ENCODE measurements around the gene IGSF21. TPM values are rescaled to one million over a fixed set of nuclear protein-coding genes. Genes with fewer than 3 reads are reported as not detected.

The IGSF21 gene
- total RNA-seq, 1 donor from 2014 or later: not detected

DNA sequence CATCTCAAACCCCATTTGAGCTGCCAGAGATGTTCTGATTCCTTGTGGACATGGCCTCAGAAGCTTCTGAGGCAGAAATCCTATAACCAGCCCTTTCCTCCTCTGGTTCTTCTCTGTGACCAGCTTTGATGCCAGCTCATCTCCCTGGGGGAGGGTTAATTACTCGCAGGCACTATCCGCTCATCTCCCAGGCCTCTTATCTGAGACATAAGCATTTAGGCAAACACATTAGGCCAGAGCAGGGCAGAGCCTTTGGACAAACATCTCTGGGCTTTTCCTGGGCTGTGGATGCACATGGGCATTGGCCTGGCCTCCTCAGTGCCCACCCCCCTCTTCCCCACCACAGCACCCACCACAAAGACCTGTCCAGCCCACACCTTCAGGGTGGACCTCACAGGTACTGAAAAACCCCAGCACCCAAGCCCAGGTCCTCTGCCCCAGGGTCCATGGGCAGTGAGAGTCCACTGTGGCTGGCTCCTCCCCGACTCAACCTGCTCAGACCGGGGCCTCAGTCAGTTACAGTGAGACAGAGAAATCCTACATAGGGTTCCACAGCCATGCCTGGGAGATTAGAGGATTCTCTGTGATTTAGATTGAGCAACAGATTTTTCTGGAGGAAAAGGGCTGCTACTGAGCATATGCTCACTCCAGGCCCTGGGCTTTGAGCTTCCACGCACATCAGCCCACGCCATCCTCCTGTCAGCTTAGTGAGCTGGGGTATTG is 26.9 kb downstream of the IGSF21 start:
- Mint-ChIP-seq H3K9me3 (ENCODE audit: low read depth) (no peaks in the 10 kb centered on the region), H3K4me1 (ENCODE audit: low read depth) (peaks cover 1% of the 10 kb centered on the region), H3K27me3 (peaks cover 19% of the 10 kb centered on the region), H3K27ac (no peak overlapping the region), H3K36me3 (ENCODE audit: insufficient read depth) (no peaks in the 10 kb centered on the region), H3K4me3 (ENCODE audit: low read depth) (no peak overlapping the region)
- TF ChIP-seq, protein P1, sequence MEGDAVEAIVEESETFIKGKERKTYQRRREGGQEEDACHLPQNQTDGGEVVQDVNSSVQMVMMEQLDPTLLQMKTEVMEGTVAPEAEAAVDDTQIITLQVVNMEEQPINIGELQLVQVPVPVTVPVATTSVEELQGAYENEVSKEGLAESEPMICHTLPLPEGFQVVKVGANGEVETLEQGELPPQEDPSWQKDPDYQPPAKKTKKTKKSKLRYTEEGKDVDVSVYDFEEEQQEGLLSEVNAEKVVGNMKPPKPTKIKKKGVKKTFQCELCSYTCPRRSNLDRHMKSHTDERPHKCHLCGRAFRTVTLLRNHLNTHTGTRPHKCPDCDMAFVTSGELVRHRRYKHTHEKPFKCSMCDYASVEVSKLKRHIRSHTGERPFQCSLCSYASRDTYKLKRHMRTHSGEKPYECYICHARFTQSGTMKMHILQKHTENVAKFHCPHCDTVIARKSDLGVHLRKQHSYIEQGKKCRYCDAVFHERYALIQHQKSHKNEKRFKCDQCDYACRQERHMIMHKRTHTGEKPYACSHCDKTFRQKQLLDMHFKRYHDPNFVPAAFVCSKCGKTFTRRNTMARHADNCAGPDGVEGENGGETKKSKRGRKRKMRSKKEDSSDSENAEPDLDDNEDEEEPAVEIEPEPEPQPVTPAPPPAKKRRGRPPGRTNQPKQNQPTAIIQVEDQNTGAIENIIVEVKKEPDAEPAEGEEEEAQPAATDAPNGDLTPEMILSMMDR (IDR thresholded peaks at IDR 0.05; ENCODE audit: unreplicated experiment): no peak
- no peak for DNase-seq (ENCODE audit: low spot score, unreplicated experiment)

DNA sequence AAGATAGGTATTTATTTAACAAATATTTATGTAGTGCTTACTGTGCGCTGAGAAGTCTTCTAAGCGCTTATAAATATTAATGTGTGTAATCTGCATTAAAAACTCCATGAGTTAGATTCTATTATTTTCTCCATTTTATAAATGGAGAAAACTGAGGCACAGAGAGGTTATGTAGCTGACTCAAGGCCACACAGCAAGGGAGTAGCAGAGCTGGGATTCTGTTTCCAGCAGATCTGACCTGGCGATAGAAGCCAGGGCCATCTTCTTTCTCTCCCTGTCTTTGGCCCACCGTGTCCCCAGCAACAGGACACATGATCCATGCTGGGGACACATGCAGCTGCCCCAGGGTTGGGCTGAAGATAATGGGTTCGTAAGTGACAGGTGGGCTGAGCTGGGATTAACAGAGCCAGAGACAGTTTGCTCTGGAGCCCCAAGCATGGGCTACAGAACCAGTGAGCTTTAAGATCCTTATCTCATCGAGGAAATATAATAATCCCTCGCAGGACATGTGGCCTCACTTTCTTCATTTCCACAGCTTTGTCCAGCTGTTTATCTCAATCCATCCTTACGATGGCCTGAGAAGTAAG is 30.3 kb downstream of the IGSF21 start:
- Mint-ChIP-seq H3K4me3 (ENCODE audit: low read depth) (no peak overlapping the region), H3K27ac (no peak overlapping the region), H3K4me1 (ENCODE audit: low read depth) (no peaks in the 10 kb centered on the region), H3K36me3 (ENCODE audit: insufficient read depth) (no peaks in the 10 kb centered on the region), H3K9me3 (ENCODE audit: low read depth) (no peaks in the 10 kb centered on the region), H3K27me3 (peaks cover 25% of the 10 kb centered on the region)
- TF ChIP-seq, protein P1 (IDR thresholded peaks at IDR 0.05; ENCODE audit: unreplicated experiment): no peak
- DNase-seq (ENCODE audit: low spot score, unreplicated experiment): no peak

DNA sequence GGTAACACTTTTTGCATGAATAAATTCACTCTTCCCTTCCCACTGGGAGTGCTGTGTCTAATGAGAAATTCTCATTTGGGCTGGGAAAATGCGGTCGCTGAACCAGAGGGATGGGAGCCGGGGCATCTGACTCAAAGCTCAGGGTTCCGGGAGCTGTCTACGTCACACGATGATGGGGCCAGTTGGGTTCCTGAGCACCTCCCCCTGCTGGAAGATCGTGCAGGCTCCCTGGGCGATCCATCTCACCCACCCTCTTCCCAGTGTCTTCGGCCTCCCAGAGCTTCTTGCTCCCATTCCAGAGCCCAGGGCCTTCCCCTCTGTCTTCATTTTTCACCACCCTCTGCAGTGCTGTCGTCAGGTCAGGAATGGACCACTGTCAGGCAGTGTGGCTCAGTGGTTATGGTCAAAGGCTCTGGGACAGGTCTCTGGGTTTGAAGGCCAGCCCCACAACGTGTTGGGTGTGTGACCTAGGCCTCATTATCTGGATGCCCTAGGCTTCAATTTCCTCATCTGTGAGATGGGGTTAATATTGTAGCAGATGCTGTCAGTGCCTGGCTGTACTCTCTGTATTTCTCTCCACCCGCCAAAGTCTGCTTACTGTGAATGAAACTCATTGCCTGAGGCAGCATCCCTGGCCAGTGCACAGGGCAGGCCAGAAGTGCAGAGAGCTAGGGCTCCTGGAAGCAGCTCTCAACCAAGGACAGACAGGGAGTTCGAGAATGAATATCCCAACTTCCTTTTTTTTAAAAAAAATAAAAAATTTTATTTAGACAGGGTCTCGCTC is 31.8 kb downstream of the IGSF21 start:
- no peaks in the 10 kb centered on the region for H3K4me1 Mint-ChIP-seq (ENCODE audit: low read depth)
- no peak for DNase-seq (ENCODE audit: low spot score, unreplicated experiment)
- H3K27ac Mint-ChIP-seq: no peak overlapping the region
- no peaks in the 10 kb centered on the region for H3K36me3 Mint-ChIP-seq (ENCODE audit: insufficient read depth)
- TF ChIP-seq, protein P1 (IDR thresholded peaks at IDR 0.05; ENCODE audit: unreplicated experiment): no peak
- no peak overlapping the region for H3K4me3 Mint-ChIP-seq (ENCODE audit: low read depth)
- no peaks in the 10 kb centered on the region for H3K9me3 Mint-ChIP-seq (ENCODE audit: low read depth)
- peaks cover 27% of the 10 kb centered on the region for H3K27me3 Mint-ChIP-seq

DNA sequence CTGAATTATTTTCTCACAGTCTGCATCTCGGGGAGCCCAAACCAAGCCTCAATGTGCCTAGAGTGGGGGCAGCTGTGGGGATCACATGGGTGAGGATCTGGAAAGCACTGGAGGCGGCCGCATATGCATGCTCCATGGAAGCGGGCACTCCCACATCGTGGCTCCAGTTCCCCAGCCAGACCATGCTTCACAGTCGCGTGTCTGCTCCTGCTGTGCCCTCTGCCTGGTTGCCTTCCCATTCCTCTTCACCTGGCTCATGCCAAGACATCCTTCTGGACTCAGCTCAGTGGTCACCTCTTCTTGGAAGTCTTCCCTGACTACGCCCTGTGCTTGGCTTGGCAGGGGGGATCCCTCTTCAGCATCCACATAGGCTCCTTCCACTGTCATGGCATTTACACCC is 32.8 kb downstream of the IGSF21 start:
- Mint-ChIP-seq H3K27ac (no peak overlapping the region), H3K4me3 (ENCODE audit: low read depth) (no peak overlapping the region), H3K36me3 (ENCODE audit: insufficient read depth) (no peaks in the 10 kb centered on the region), H3K27me3 (peaks cover 31% of the 10 kb centered on the region), H3K4me1 (ENCODE audit: low read depth) (no peaks in the 10 kb centered on the region), H3K9me3 (ENCODE audit: low read depth) (no peaks in the 10 kb centered on the region)
- no peak for DNase-seq (ENCODE audit: low spot score, unreplicated experiment)
- TF ChIP-seq, protein P1 (IDR thresholded peaks at IDR 0.05; ENCODE audit: unreplicated experiment): no peak

DNA sequence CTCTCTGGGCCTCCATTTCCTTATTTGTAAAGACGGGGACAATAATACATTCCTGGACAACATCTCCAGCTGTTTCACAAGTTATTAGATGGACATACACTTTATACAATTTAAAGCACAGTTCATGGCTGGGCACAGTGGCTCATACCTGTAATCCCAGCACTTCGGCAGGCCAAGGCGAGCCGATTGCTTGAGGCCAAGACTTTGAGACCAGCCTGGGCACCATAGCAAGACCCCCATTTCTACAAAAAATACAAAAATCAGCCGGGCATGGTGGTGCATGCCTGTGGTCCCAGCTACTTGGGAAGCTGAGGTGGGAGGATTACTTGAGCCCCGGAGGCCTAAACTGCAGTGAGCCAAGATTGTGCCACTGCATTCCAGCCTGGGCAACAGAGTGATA is 34.1 kb downstream of the IGSF21 start:
- no peak for DNase-seq (ENCODE audit: low spot score, unreplicated experiment)
- TF ChIP-seq, protein P1 (IDR thresholded peaks at IDR 0.05; ENCODE audit: unreplicated experiment): no peak
- Mint-ChIP-seq H3K9me3 (ENCODE audit: low read depth) (no peaks in the 10 kb centered on the region), H3K36me3 (ENCODE audit: insufficient read depth) (no peaks in the 10 kb centered on the region), H3K4me3 (ENCODE audit: low read depth) (no peak overlapping the region), H3K27ac (no peak overlapping the region), H3K27me3 (peaks cover 36% of the 10 kb centered on the region), H3K4me1 (ENCODE audit: low read depth) (no peaks in the 10 kb centered on the region)
